ENCODE results near the gene MAST4. TPM values are rescaled to one million over a fixed set of nuclear protein-coding genes. Genes with fewer than 3 reads are reported as not detected.

Gene MAST4
- total and polyA plus RNA-seq, 5 experiments from 2014 or later, result 4.5 to 19.4 (median 10.3) TPM

DNA sequence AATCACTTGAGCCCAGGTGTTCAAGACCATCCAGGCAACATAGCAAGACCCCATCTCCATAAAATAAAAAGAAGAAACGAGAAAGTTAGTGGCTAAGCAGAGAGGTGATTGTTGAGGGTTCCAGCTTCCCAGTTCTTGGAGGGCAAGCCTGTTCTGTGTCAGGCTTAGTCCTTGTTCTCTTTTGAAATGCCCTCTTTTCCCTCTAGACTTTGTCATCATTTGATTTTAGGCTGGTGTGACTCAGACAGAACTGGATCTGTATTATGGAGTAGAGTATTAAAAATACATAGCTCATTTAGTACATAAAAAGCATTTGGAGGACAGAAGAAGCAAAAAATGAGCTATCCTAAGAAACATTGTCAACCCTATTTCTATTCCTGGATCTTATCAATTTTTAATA is 441.0 kb downstream of the MAST4 start:
- POLR2A ChIA-PET, result interaction anchor here (0.5 kb wide), 1 partner anchor 170 kb away, joined by 3 read pairs; no protein-coding TSS in a partner anchor
- no peak for DNase-seq
- no peak overlapping the region for H3K27ac Mint-ChIP-seq
- H3K4me3 Mint-ChIP-seq, result no peak overlapping the region
- no peaks in the 10 kb centered on the region for H3K27me3 Mint-ChIP-seq
- peaks cover 0 to 7% (median 2%) of the 10 kb centered on the region in 3 donors for H3K36me3 Mint-ChIP-seq
- ATAC-seq, result no peak
- H3K4me1 Mint-ChIP-seq, result peaks cover 2 to 30% (median 14%) of the 10 kb centered on the region in 4 donors
- H3K9me3 Mint-ChIP-seq, result no peaks in the 10 kb centered on the region

DNA sequence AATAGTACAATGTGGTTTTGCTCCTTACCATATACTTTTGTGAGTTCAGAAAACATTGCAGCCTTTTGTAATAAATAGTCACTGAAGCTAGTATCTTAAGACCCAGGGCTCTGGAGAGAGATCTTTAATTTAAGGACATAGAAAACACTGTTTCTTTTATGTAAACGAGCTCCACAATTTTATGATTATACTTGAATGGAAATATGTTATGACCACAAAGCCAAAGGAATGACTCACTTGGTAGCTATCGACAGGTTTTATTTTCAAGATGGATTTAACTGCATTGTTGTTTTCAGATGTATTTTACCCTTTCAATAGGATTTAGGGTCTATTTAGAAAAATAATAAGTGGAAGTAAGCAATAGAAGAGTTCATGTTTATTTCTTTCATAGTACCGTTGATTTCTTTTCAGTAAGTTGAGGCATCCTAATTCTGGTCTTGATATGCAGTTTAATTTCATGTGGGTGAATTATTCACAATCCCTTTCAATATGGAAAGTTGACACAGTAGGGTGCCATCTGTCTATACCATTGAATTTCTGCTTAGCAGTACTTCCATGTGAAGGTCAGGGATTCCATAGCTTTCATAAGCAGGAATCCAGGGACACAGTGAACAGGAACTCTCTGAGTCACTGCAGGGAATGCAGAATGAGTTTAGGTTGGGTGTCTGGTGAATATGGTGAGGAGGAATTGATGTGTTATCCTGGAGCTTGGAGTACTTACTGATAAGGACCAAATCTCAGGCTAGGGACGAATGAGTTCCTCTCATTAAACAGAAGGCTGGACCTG is 442.8 kb downstream of the MAST4 start:
- no peaks in the 10 kb centered on the region for H3K9me3 Mint-ChIP-seq
- H3K4me3 Mint-ChIP-seq, result no peak overlapping the region
- H3K36me3 Mint-ChIP-seq, result peaks cover 0 to 7% (median 2%) of the 10 kb centered on the region in 3 donors
- peaks cover 4 to 26% (median 9%) of the 10 kb centered on the region in 4 donors for H3K4me1 Mint-ChIP-seq
- DNase-seq (no peak), ATAC-seq (no peak)
- no peak overlapping the region for H3K27ac Mint-ChIP-seq
- H3K27me3 Mint-ChIP-seq, result no peaks in the 10 kb centered on the region
- POLR2A ChIA-PET, result no interaction called here

DNA sequence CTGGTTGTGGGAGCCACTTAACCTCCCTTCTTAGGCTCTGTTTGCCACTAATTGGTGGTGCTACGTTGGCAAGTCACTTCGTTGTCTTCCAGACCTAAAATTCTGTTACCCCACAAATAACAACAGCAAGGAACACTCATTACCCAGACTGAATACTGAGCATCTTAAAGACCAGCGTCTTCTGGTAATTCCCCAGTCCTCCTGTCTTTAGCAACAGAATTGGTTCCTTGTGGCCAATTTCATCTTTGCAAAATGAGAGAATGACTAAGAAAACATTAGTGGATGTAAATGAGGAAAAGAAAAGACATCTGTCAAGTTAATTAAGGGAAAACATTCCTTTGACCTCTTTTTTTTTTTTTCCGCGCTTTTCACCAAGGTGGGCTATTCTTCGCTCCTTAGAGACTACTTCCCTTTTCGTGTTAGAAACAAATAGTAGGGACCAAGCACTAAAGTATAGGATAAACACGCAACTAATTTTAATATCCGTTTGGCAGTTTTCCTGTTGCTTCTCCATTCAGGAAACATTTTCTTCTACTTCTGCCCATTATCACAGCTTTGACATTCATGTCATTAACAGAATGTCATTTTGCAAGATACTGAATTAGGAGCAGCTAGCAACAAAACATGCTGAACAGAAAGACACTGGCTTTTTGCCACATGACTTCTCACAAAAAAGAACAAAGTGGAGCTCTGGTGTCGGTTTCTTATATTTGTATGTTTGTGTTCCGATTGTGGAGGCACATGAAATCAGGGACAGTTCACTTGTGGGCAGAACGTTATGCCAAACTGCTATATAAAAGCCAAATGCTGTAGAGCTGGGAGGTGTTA is 446.2 kb downstream of the MAST4 start:
- peaks cover 2 to 6% (median 5%) of the 10 kb centered on the region in 4 donors for H3K4me1 Mint-ChIP-seq
- H3K4me3 Mint-ChIP-seq, result no peak overlapping the region
- POLR2A ChIA-PET, result no interaction called here
- H3K9me3 Mint-ChIP-seq, result no peaks in the 10 kb centered on the region
- peaks cover 0 to 7% (median 2%) of the 10 kb centered on the region in 3 donors for H3K36me3 Mint-ChIP-seq
- ATAC-seq, result no peak
- H3K27ac Mint-ChIP-seq, result no peak overlapping the region
- DNase-seq, result no peak
- H3K27me3 Mint-ChIP-seq, result no peaks in the 10 kb centered on the region

DNA sequence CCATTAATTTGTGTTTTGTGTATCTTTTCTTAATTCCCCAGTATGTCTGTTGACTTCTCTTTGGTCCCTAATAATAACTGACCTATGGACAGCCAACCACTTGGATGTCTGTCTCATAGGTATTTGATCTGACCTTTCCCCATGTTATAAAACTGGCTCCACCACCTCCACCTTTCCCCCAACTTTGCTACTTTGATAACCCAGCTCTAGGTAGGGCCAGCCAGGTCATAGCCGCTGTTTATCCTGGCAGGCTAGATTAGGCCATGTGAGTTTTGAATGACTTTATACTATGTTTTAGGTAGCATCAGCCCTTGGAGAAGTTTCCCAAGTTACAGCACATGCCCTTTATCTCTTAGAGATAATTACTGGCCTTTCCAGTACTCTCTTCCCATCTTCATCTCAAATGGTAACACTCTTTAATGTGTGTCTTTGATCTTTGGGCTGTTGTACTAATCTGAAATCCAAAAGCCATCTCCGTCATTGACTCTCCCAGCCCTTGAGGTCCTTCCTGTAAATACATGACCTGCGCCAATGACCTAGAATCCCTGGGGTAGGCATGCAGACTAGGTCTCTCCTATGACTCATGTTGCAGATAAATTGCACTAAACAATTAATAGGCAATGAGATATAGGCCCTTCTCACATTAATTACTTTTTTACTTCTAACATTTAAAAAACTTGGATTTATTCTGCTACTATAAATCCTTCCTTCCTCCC is 447.8 kb downstream of the MAST4 start:
- peak overlapping the region in 1 of 10 donors; percentile 61 for H3K27ac Mint-ChIP-seq

DNA sequence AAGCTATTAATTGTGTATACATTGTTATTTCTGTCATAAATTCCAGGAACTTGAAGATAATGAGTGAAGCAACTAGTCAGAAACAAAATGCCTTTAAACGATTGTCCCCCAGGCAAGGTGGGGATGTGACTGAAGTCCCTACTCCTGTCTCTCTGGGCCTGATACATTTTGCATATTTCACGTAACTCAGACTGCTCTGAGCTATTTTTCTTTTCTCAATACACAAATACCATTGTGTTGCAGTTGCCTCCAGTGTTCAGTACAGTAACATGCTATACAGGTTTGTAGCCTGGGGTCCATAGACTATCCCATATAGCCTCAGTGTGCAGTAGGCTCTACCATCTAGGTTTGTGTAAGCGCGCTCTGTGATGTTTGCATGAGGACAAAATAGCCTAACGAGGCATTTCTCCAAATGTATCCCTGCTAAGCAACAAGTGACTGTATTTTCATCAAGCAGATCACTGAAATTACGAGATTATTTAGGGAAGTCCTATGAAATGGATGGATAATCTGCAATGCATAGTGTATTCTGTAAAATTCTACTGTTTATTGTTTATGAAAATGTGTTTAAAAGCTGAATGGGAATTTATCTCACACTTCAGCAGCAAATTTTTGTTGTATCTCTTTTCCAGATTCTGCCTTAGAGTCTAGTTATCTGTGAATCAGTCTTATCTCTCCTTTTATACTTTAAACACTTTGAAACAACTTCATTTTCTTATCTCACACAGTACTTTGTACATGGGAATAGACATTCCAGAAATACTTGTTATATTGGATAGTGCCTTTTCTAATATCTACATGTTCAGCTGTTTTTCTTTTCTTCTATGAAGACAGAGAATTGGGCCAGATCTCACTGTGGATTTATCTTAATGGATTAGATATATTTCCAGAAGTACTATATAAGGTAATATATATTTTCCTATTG is 449.9 kb downstream of the MAST4 start:
- ATAC-seq, result no peak
- Mint-ChIP-seq H3K4me1 (peaks cover 9 to 18% (median 14%) of the 10 kb centered on the region in 4 donors), H3K27me3 (no peaks in the 10 kb centered on the region), H3K36me3 (no peaks in the 10 kb centered on the region), H3K27ac (no peak overlapping the region), H3K9me3 (no peaks in the 10 kb centered on the region), H3K4me3 (no peak overlapping the region)
- DNase-seq, result no peak
- POLR2A ChIA-PET, result no interaction called here

More for the DNA sequence above, 447.8 kb downstream of the MAST4 start:
- POLR2A ChIA-PET, result no interaction called here
- H3K4me3 Mint-ChIP-seq, result no peak overlapping the region
- H3K4me1 Mint-ChIP-seq, result peaks cover 2 to 6% (median 5%) of the 10 kb centered on the region in 4 donors
- H3K27me3 Mint-ChIP-seq, result no peaks in the 10 kb centered on the region
- peaks cover 0 to 7% (median 2%) of the 10 kb centered on the region in 3 donors for H3K36me3 Mint-ChIP-seq
- no peak for ATAC-seq
- DNase-seq, result no peak
- no peaks in the 10 kb centered on the region for H3K9me3 Mint-ChIP-seq

DNA sequence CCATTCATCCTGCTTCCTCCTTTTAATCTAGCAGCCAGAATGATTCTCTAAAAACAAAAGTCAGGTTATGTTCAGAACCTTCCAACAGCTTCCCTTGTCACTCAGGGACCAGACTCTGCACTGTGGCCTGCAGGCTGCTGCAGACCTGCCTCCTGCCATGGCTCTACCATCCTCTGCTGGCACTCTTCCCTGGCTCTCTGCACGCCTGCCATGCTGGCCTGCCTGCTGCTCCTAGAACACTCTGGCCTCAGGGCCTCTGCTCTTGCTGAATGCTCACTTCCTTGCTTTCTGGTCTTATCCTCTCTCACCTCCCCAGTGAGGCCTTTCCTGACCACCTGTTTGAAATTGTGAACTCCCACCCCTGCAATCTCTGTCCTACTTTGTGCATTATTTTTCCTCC is 451.0 kb downstream of the MAST4 start:
- H3K36me3 Mint-ChIP-seq, result no peaks in the 10 kb centered on the region
- H3K27me3 Mint-ChIP-seq, result no peaks in the 10 kb centered on the region
- no peak for ATAC-seq
- POLR2A ChIA-PET, result no interaction called here
- H3K9me3 Mint-ChIP-seq, result no peaks in the 10 kb centered on the region
- H3K4me1 Mint-ChIP-seq, result peaks cover 9 to 18% (median 13%) of the 10 kb centered on the region in 4 donors
- H3K4me3 Mint-ChIP-seq, result no peak overlapping the region
- H3K27ac Mint-ChIP-seq, result peak overlapping the region in 1 of 10 donors; percentile 15
- DNase-seq, result no peak

DNA sequence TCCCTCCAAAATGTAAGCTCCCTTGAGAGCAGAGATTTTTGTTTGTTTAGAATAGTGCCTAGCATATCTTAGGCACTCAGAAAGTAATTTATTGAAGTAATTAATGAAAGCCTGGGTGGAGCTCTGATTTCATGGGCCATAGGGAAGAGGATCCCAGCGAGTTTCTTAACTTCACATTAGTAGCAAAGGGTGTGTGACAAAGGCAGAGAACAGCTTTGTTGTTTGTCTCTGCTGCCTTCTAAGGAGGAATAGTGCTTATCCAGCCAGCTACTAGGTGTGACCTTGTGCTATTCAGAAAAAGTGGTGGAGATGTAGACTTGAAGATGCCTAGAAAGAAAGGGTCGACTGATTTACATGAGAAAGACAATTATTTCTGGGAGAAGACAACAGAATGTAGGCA is 451.4 kb downstream of the MAST4 start:
- H3K4me3 Mint-ChIP-seq, result no peak overlapping the region
- H3K36me3 Mint-ChIP-seq, result no peaks in the 10 kb centered on the region
- ATAC-seq, result no peak
- no peaks in the 10 kb centered on the region for H3K27me3 Mint-ChIP-seq
- H3K9me3 Mint-ChIP-seq, result no peaks in the 10 kb centered on the region
- DNase-seq, result no peak
- H3K27ac Mint-ChIP-seq, result peak overlapping the region in 1 of 10 donors; percentile 15
- POLR2A ChIA-PET, result no interaction called here
- peaks cover 9 to 16% (median 12%) of the 10 kb centered on the region in 4 donors for H3K4me1 Mint-ChIP-seq

DNA sequence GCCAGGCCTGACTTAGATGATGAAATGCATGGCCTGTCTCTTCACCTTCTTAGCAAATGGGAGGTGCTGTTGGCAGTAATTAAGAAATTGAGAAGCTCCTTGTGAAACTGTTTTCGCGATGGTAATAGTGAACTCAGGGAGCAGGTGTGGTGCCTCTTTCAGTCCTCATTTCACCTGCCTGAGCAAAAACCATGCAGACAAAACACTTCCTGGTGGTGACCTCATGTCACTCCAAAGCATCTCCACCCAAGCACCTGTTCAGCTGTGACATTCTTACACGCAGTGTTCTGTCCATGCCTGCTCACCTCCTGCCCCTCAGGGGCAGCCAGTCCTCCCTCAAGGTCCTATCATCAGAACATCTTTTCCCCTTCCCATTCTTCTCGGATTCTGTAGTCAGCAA is 453.9 kb downstream of the MAST4 start:
- DNase-seq (no peak), ATAC-seq (no peak)
- Mint-ChIP-seq H3K4me1 (peaks cover 5 to 16% (median 11%) of the 10 kb centered on the region in 4 donors), H3K4me3 (no peak overlapping the region), H3K9me3 (no peaks in the 10 kb centered on the region), H3K36me3 (peaks cover 4 to 8% (median 6%) of the 10 kb centered on the region in 3 donors), H3K27me3 (no peaks in the 10 kb centered on the region), H3K27ac (peak overlapping the region in 2 of 10 donors; percentile 7 to 9)
- POLR2A ChIA-PET, result no interaction called here

DNA sequence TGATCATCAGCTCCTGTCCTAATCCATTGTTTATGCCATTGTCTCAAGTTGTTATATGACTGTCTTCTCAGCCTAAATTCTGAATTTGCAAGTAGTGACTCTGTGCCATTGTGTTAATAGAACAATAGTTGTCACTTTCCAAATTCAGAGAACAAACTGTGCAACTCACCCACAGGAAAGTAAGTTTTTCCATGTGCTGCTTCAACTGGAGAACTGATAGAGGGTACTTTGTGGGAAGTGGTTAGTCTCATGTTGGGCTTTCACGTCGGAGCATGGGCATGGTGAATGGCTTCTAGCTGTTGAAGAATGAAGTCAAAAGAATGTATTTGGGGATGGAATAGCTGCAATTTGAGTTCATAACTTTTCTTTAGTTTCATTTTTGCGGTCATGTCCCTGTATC is 454.4 kb downstream of the MAST4 start:
- Mint-ChIP-seq H3K4me1 (peaks cover 7 to 16% (median 11%) of the 10 kb centered on the region in 4 donors), H3K9me3 (no peaks in the 10 kb centered on the region), H3K27ac (peak overlapping the region in 1 of 10 donors; percentile 9), H3K27me3 (no peaks in the 10 kb centered on the region), H3K36me3 (peaks cover 5 to 13% (median 11%) of the 10 kb centered on the region in 3 donors), H3K4me3 (no peak overlapping the region)
- ATAC-seq, result no peak
- no peak for DNase-seq
- POLR2A ChIA-PET, result no interaction called here

DNA sequence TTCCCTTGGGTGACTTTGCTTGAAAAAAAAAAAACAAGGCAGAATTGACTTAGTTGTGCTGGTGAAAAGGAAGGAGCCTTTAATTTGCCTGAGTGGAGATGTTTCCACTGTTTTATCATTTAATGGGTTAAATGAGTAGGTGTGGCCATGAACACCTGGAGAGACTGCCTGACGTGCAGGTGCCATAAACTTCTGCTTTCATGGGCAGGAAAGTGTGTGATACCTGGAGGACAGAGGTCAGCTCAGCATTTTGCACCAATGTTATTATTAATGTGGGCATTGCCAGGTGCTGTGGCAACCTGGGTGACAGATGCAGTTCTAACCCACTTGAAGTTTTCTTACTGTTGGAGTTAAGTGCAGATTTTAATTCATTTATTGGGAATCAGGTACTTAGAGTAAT is 455.0 kb downstream of the MAST4 start:
- peaks cover 6 to 15% (median 11%) of the 10 kb centered on the region in 3 donors for H3K36me3 Mint-ChIP-seq

DNA sequence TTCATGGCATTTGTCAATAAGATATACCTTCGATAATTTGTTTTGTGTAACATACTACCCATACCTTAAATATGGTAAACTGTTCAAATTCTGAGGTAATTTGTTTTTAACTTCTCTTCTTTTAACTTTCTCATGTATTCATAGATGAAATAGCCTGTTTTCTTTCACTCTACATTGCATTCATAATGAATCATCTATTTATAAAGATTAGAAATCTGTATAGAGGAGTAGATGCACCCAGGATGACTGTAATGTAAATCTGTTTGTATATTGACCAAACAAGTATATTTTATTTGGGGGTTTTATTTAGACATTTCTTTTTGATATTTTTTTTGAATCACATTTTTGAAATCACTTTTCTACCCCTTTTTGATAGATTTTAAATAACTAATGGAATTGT is 455.8 kb downstream of the MAST4 start:
- H3K4me1 Mint-ChIP-seq, result peaks cover 7 to 16% (median 11%) of the 10 kb centered on the region in 4 donors
- no peak overlapping the region for H3K27ac Mint-ChIP-seq
- H3K36me3 Mint-ChIP-seq, result peaks cover 7 to 21% (median 11%) of the 10 kb centered on the region in 3 donors
- DNase-seq, result no peak
- H3K9me3 Mint-ChIP-seq, result no peaks in the 10 kb centered on the region
- no peak overlapping the region for H3K4me3 Mint-ChIP-seq
- POLR2A ChIA-PET, result no interaction called here
- ATAC-seq, result no peak
- H3K27me3 Mint-ChIP-seq, result no peaks in the 10 kb centered on the region

More for the DNA sequence above, 455.0 kb downstream of the MAST4 start:
- no peak overlapping the region for H3K4me3 Mint-ChIP-seq
- no peak overlapping the region for H3K27ac Mint-ChIP-seq
- ATAC-seq (no peak), DNase-seq (no peak)
- no peaks in the 10 kb centered on the region for H3K9me3 Mint-ChIP-seq
- POLR2A ChIA-PET, result no interaction called here
- peaks cover 7 to 16% (median 11%) of the 10 kb centered on the region in 4 donors for H3K4me1 Mint-ChIP-seq
- H3K27me3 Mint-ChIP-seq, result no peaks in the 10 kb centered on the region

DNA sequence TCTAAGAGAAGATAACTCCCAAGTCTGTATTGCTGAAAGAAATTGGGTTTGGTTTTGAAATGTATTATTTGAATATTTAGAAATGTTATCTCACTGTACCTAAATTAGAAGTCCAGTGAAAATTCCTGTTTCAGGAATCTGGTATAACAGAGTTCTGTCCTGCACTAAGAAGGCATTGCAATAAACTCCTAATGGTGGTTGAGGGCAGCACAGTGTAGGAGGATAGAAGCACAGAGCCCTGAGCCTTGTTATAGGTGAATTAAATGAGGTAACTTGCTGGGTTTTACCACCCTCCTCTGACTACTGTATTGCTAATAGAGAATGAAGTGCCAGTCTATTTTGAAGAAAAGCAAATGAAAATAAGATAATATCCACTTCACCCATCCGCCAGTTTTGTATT is 457.0 kb downstream of the MAST4 start:
- Mint-ChIP-seq H3K27ac (no peak overlapping the region), H3K27me3 (no peaks in the 10 kb centered on the region), H3K36me3 (peaks cover 11 to 21% (median 11%) of the 10 kb centered on the region in 3 donors), H3K9me3 (no peaks in the 10 kb centered on the region), H3K4me3 (no peak overlapping the region), H3K4me1 (peaks cover 7 to 16% (median 11%) of the 10 kb centered on the region in 4 donors)
- POLR2A ChIA-PET, result no interaction called here
- ATAC-seq (no peak), DNase-seq (no peak)
